GM12878 (cell line): ENCODE results near the gene LTA. TPM values are rescaled to one million over a fixed set of nuclear protein-coding genes. Genes with fewer than 3 reads are reported as not detected.
A peak's percentile ranks its signal among the peaks of the same experiment; 100 is the strongest.

Experiments used
- ATAC-seq: fragments of 200-7000 bp; cut with Tn5 transposase; 3 replicates; pipeline ENCODE4 v1.9.1; 2020; ENCODE audit warnings: mild to moderate bottlenecking, moderate library complexity
- BruUV-seq: library from RNA; stranded (reverse); fragments of 400-500 nt; replicated peaks from 2 replicates; lab custom pipeline; 2021; lab: Mats Ljungman, UMichigan
- CTCF ChIA-PET: fragments of 300-600 bp; sonication (Branson Sonifier 250); formaldehyde crosslinking; extraction: SDS; loops from one replicate; lab custom pipeline; 2021; ENCODE audit warnings: inconsistent platforms; lab: Yijun Ruan, JAX
- POLR2A ChIA-PET: fragments of 350-600 bp; formaldehyde crosslinking; extraction: SDS; loops from one replicate; lab custom pipeline; 2021; ENCODE audit warnings: inconsistent platforms; lab: Charles Lee
- RAD21 ChIA-PET: fragments of 300-600 bp; sonication (Branson Sonifier 250); formaldehyde crosslinking; loops from one replicate; lab custom pipeline; 2023; ENCODE audit warnings: antibody characterized with exemption; ENCODE audit not compliant: unreplicated experiment; lab: Charles Lee
- SMC1A ChIA-PET: fragments of 300-600 bp; sonication (Branson Sonifier 250); formaldehyde crosslinking; loops from one replicate; lab custom pipeline; 2023; ENCODE audit not compliant: unreplicated experiment, uncharacterized antibody; lab: Charles Lee
- DNase-seq: peaks from one replicate; pipeline ENCODE4 v3.0.0-alpha.2; 2011; ENCODE audit warnings: low read depth, low spot score
- FAIRE-seq: peaks from 3 replicates; lab custom pipeline; 2011; peaks lifted over from hg19 to GRCh38; lab: Jason Lieb, UNC
- H2AFZ ChIP-seq: 2 replicates; pipeline ENCODE4 v1.6.0; 2011; ENCODE audit warnings: low read depth, low read length, control low read depth; ENCODE audit not compliant: control insufficient read depth
- H3K27ac ChIP-seq: 2 replicates; pipeline ENCODE4 v1.5.1; 2011; ENCODE audit warnings: control low read depth; ENCODE audit not compliant: control insufficient read depth, insufficient read depth
- H3K27me3 ChIP-seq, 2 experiments: replicated peaks in 1 of 2; 2 replicates each; pipeline versions ENCODE4 v1.6.0 to v1.6.1; 2011; ENCODE audit warnings: low read length in 1 of 2; ENCODE audit not compliant: control insufficient read depth in 2 of 2, insufficient read depth in 2 of 2
- H3K36me3 ChIP-seq, 2 experiments: 2 replicates each; pipeline ENCODE4 v1.5.1; 2011; ENCODE audit warnings: low read length in 1 of 2; ENCODE audit not compliant: control insufficient read depth in 2 of 2, insufficient read depth in 2 of 2
- H3K4me1 ChIP-seq: 2 replicates; pipeline ENCODE4 v1.6.1; 2011; ENCODE audit warnings: mild to moderate bottlenecking, low read length, moderate library complexity, mixed read lengths; ENCODE audit not compliant: control insufficient read depth, insufficient read depth
- H3K4me2 ChIP-seq: 2 replicates; pipeline ENCODE4 v1.6.0; 2011; ENCODE audit warnings: control low read depth; ENCODE audit not compliant: control insufficient read depth, insufficient read depth
- H3K4me3 ChIP-seq: fragments of 200-600 bp; sonication (generic); 2 replicates; pipeline ENCODE4 v1.5.1; 2016
- H3K79me2 ChIP-seq: 2 replicates; pipeline ENCODE4 v1.6.0; 2011; ENCODE audit warnings: low read length; ENCODE audit not compliant: control insufficient read depth, insufficient read depth
- H3K9ac ChIP-seq: 2 replicates; pipeline ENCODE4 v1.8.0; 2011; ENCODE audit warnings: low read length, control low read depth, mixed read lengths; ENCODE audit not compliant: control insufficient read depth, insufficient read depth
- H3K9me3 ChIP-seq: replicated peaks from 3 replicates; pipeline ENCODE4 v1.5.1; 2011; ENCODE audit warnings: mild to moderate bottlenecking, low read length; ENCODE audit not compliant: control insufficient read depth, insufficient read depth
- H4K20me1 ChIP-seq: 2 replicates; pipeline ENCODE4 v1.6.0; 2011; ENCODE audit not compliant: control insufficient read depth, insufficient read depth
- BCL11A ChIP-seq: IDR thresholded peaks from 2 replicates; pipeline ENCODE4 v1.6.1; 2011; ENCODE audit warnings: low read depth, low read length
- CREB1 ChIP-seq: IDR thresholded peaks from 2 replicates; pipeline ENCODE4 v1.6.1; 2012; ENCODE audit warnings: low read depth, mild to moderate bottlenecking, inconsistent platforms
- ELK1 ChIP-seq: IDR thresholded peaks from 2 replicates; pipeline ENCODE4 v1.6.1; 2012; ENCODE audit warnings: low read depth, low read length, improper control_type of control experiment
- FOXK2 ChIP-seq: fragments of 450-650 bp; IDR thresholded peaks from 2 replicates; pipeline ENCODE4 v1.6.1; 2017; ENCODE audit warnings: mild to moderate bottlenecking, moderate library complexity
- GATAD2B ChIP-seq: fragments of 450-650 bp; conservative IDR thresholded peaks from 2 replicates; pipeline ENCODE4 v1.6.1; 2017; ENCODE audit warnings: low read depth, mild to moderate bottlenecking, moderate library complexity
- HCFC1 ChIP-seq: fragments of 150-350 bp; IDR thresholded peaks from 2 replicates; pipeline ENCODE4 v1.6.1; 2014; ENCODE audit warnings: low read length
- JUNB ChIP-seq: IDR thresholded peaks from 2 replicates; pipeline ENCODE4 v1.6.1; 2016; ENCODE audit warnings: antibody characterized with exemption, mild to moderate bottlenecking
- LARP7 ChIP-seq: fragments of 450-650 bp; IDR thresholded peaks from 2 replicates; pipeline ENCODE4 v1.6.1; 2017; ENCODE audit warnings: mild to moderate bottlenecking
- NFYB ChIP-seq: IDR thresholded peaks from 2 replicates; pipeline ENCODE4 v1.6.1; 2011; ENCODE audit warnings: low read depth, mild to moderate bottlenecking, low read length, improper control_type of control experiment, moderate library complexity; ENCODE audit not compliant: insufficient read depth
- RCOR1 ChIP-seq: conservative IDR thresholded peaks from 2 replicates; pipeline ENCODE4 v1.6.1; 2012; ENCODE audit warnings: low read depth, low read length, improper control_type of control experiment
- REST ChIP-seq: IDR thresholded peaks from 2 replicates; pipeline ENCODE4 v1.6.1; 2012; ENCODE audit warnings: mild to moderate bottlenecking, low read depth, low read length
- TCF12 ChIP-seq: IDR thresholded peaks from 2 replicates; pipeline ENCODE4 v1.6.1; 2011; ENCODE audit warnings: low read depth, mild to moderate bottlenecking, low read length
- ZBTB11 ChIP-seq: fragments of 450-650 bp; formaldehyde crosslinking; IDR thresholded peaks from 2 replicates; pipeline ENCODE4 v1.5.0; 2022; ENCODE audit warnings: mild to moderate bottlenecking, missing genetic modification characterization
- WGBS: methylation state at CpG from one replicate; pipeline ENCODE4 v1.1.6; 2016; ENCODE audit warnings: low lambda C conversion rate; ENCODE audit not compliant: insufficient replicate concordance, insufficient coverage; ENCODE audit errors: missing lambda C conversion rate; 5-methylcytosine and 5-hydroxymethylcytosine counted together
- in situ Hi-C: fragments of 300-500 bp; cut with MboI; formaldehyde crosslinking; loops from 9 replicates; pipeline ENCODE4 v1.14.3; 2018; ENCODE audit warnings: mixed read lengths
- intact Hi-C: fragments of 100-400 bp; cut with micrococcal nuclease; formaldehyde crosslinking; loops from one replicate; pipeline ENCODE4 v1.14.2; 2022; ENCODE audit not compliant: unreplicated experiment
- polyA plus RNA-seq, 11 experiments: library from polyadenylated mRNA; depleted of rRNA in 4 of 11; unstranded in 6 of 11; stranded (reverse) in 5 of 11; fragments of >200 nt; fragmentation: Nextera tagmentation in 4 of 11; fragmentation: Illumina TruSeq in 1 of 11; extraction: Ambion mirVana in 4 of 11; extraction: Trizol in 1 of 11; gene quantifications; 1 replicate in 1 of 11; 2 replicates in 10 of 11; pipeline versions ENCODE4 v1.2.1 to v1.2.3, GENCODE V29; 2011 to 2016; ENCODE audit warnings: inconsistent platforms in 2 of 11, missing spikeins in 2 of 11, low read depth in 1 of 11
- total RNA-seq, 4 experiments: library from RNA; depleted of rRNA in 3 of 4; stranded (reverse); fragments of >200 nt in 3 of 4; fragmentation: Illumina TruSeq in 1 of 4; extraction: Trizol in 1 of 4; gene quantifications; 2 replicates each; pipeline versions ENCODE4 v1.2.1 to v1.2.3, GENCODE V29; 2013 to 2021
- TF ChIP-seq, protein P1 (sequence below): IDR thresholded peaks from 2 replicates; pipeline ENCODE4 v1.6.1; 2012; ENCODE audit warnings: low read depth, low read length, improper control_type of control experiment

Gene LTA
- total and polyA plus RNA-seq, 10 of the 15 experiments (the other 5 are each of a cell fraction or from before 2014, with no cell fraction given) = 27.5 to 100 (median 75.1) TPM

- no peak for TF ChIP-seq ELK1
- no peak; the same call in 1 of the 2 replicates for TF ChIP-seq RCOR1
- TF ChIP-seq GATAD2B = no peak
Measured at GRCh38 chr6:31615748-31616147, 43.7 kb downstream of the LTA start (continued).

DNA sequence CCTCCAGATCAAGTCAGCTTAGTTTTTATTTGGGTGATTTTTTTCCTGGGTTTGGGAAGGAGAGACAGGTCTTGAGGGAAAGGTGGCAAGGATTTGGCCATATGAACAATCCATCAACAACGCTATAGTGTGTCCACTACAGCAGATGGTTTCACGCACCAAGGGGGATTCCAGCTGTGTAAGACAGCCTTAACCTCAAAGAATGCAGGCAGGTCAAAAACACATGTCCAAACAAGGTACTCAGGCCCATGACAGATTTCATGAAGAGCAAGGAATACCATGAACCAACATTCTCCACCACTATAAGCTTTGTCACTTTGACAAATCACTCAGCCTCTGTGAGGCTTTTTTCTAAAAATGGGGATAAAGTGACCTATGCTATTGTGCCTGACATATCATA, 44.9 kb downstream of the LTA start:
- Histone ChIP-seq H3K36me3 (no peaks in the 10 kb centered on the region), H3K9ac (peak overlapping the region; percentile 78), H2AFZ (no peak overlapping the region), H3K27ac (peak overlapping the region; percentile 93), H3K79me2 (peaks cover 24% of the 10 kb centered on the region), H3K27me3 (no peaks in the 10 kb centered on the region), H3K9me3 (no peaks in the 10 kb centered on the region), H3K4me3 (peak overlapping the region; percentile 69; the same call in 1 of the 2 replicates), H4K20me1 (no peaks in the 10 kb centered on the region), H3K4me2 (peak overlapping the region; percentile 96), H3K4me1 (peaks cover 29% of the 10 kb centered on the region)
- ChIA-PET SMC1A (interaction anchor here (0.8 to 9.6 kb wide), 9 partner anchors 19 to 65 kb away, joined by 3 to 78 read pairs (median 3); partner anchors contain the start of gene TNF), CTCF (interaction anchor here (1.1 to 10.5 kb wide), 6 partner anchors 18 to 74 kb away, joined by 4 to 95 read pairs (median 6); partner anchors contain the start of genes NFKBIL1 and TNF), POLR2A (interaction anchor here (0.6 to 3.4 kb wide), 16 partner anchors 8 to 341 kb away, joined by 3 to 19 read pairs (median 4); partner anchors contain the start of genes BAG6, C6orf47, DDX39B and LSM2), RAD21 (interaction anchor here (1.2 to 3.8 kb wide), 5 partner anchors 19 to 121 kb away, joined by 3 to 27 read pairs (median 5); partner anchors contain the start of genes BAG6 and TNF)
- DNase-seq (no peak), FAIRE-seq (no peak), ATAC-seq (no peak)
- 62% methylated on average over 2 of the region's 2 CpGs for WGBS
- in situ Hi-C loops (no loop called here), intact Hi-C loops (loop anchor here (5.0 kb wide), 1 partner anchor 120 kb away; the partner anchor contains the start of gene MICB)
- no TSS peak for BruUV-seq
- TF ChIP-seq ZBTB11 (CRISPR knock-in tag) (no peak), JUNB (no peak), NFYB (no peak), REST (no peak), TCF12 (0 out of 2 replicates have a peak, but pooled peaks have one; percentile 13), FOXK2 (no peak), BCL11A (no peak), CREB1 (no peak), LARP7 (no peak), HCFC1 (no peak)
- TF ChIP-seq, protein P1, sequence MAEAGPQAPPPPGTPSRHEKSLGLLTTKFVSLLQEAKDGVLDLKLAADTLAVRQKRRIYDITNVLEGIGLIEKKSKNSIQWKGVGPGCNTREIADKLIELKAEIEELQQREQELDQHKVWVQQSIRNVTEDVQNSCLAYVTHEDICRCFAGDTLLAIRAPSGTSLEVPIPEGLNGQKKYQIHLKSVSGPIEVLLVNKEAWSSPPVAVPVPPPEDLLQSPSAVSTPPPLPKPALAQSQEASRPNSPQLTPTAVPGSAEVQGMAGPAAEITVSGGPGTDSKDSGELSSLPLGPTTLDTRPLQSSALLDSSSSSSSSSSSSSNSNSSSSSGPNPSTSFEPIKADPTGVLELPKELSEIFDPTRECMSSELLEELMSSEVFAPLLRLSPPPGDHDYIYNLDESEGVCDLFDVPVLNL = no peak
